Natural killer cell (primary cell): Measurements from ENCODE around the gene MYH15. TPM values are rescaled to one million over a fixed set of nuclear protein-coding genes. Genes with fewer than 3 reads are reported as not detected.

Experiments used
- ATAC-seq, 3 donors: fragments of 150-1000 bp in 2 of 3; fragments of 200-7000 bp in 1 of 3; cut with Tn5 transposase; 1 replicate in 1 of 3; 2 replicates in 2 of 3; pipeline ENCODE4 v1.10.0; 2021; ENCODE audit warnings: mild to moderate bottlenecking in 2 of 3, moderate library complexity in 2 of 3
- DNase-seq, 2 donors: peaks; one replicate each; pipeline versions ENCODE4 v3.0.0 to v3.0.0-alpha.2; 2013 to 2021; ENCODE audit warnings: mixed read lengths in 1 of 2
- H3K27ac ChIP-seq: one replicate; pipeline ENCODE4 v1.5.1; 2013; ENCODE audit warnings: mild to moderate bottlenecking, low read length
- H3K27me3 ChIP-seq: one replicate; pipeline ENCODE4 v1.6.1; 2013; ENCODE audit warnings: low read length; ENCODE audit not compliant: control insufficient read depth, insufficient read depth
- H3K36me3 ChIP-seq: one replicate; pipeline ENCODE4 v1.6.1; 2013; ENCODE audit warnings: low read length; ENCODE audit not compliant: control insufficient read depth, insufficient read depth
- H3K4me1 ChIP-seq: one replicate; pipeline ENCODE4 v1.6.1; 2013; ENCODE audit warnings: low read length; ENCODE audit not compliant: control insufficient read depth, insufficient read depth
- H3K4me3 ChIP-seq: one replicate; pipeline ENCODE4 v1.5.1; 2013; ENCODE audit warnings: low read length
- H3K9me3 ChIP-seq: one replicate; pipeline ENCODE4 v1.6.1; 2013; ENCODE audit warnings: low read length; ENCODE audit not compliant: control insufficient read depth, insufficient read depth
- H3K27ac Mint-ChIP-seq, 2 donors: one replicate each; pipeline ENCODE4 v1.8.0; 2022; ENCODE audit warnings: mild to moderate bottlenecking in 2 of 2, mixed read lengths in 2 of 2, moderate library complexity in 1 of 2
- H3K27me3 Mint-ChIP-seq, 2 donors: one replicate each; pipeline ENCODE4 v1.8.0; 2022; ENCODE audit warnings: low read depth in 2 of 2, mixed read lengths in 2 of 2
- H3K36me3 Mint-ChIP-seq: one replicate; pipeline ENCODE4 v1.8.0; 2022; ENCODE audit warnings: mixed read lengths
- H3K4me1 Mint-ChIP-seq, 2 donors: one replicate each; pipeline ENCODE4 v1.8.0; 2022; ENCODE audit warnings: mixed read lengths in 2 of 2
- H3K4me3 Mint-ChIP-seq: one replicate; pipeline ENCODE4 v1.8.0; 2022; ENCODE audit warnings: mild to moderate bottlenecking, moderate library complexity, mixed read lengths
- H3K9me3 Mint-ChIP-seq, 2 donors: one replicate each; pipeline ENCODE4 v1.8.0; 2022; ENCODE audit warnings: mixed read lengths in 2 of 2
- WGBS: methylation state at CpG from one replicate; pipeline ENCODE4 v1.1.7; 2013; ENCODE audit warnings: missing lambda C conversion rate; ENCODE audit not compliant: insufficient coverage; 5-methylcytosine and 5-hydroxymethylcytosine counted together
- intact Hi-C: fragments of 100-400 bp; cut with micrococcal nuclease; formaldehyde crosslinking; loops from one replicate; pipeline ENCODE4 v1.14.2; 2022
- total RNA-seq, 4 donors: library from RNA; stranded (reverse); fragments of 120-200 nt in 1 of 4; gene quantifications; one replicate each; pipeline versions ENCODE4 v1.2.3 to v1.2.4, GENCODE V29; 2013 to 2022
- TF ChIP-seq, protein P1 (sequence below): fragments of 200-600 bp; IDR thresholded peaks from one replicate; pipeline ENCODE4 v1.8.0; 2022; ENCODE audit warnings: antibody characterized with exemption

The MYH15 gene
- total RNA-seq, 3 donors from 2014 or later (not counting 1 experiment from before 2014, with no cell fraction given) = 0.05 TPM; not detected in 2

DNA sequence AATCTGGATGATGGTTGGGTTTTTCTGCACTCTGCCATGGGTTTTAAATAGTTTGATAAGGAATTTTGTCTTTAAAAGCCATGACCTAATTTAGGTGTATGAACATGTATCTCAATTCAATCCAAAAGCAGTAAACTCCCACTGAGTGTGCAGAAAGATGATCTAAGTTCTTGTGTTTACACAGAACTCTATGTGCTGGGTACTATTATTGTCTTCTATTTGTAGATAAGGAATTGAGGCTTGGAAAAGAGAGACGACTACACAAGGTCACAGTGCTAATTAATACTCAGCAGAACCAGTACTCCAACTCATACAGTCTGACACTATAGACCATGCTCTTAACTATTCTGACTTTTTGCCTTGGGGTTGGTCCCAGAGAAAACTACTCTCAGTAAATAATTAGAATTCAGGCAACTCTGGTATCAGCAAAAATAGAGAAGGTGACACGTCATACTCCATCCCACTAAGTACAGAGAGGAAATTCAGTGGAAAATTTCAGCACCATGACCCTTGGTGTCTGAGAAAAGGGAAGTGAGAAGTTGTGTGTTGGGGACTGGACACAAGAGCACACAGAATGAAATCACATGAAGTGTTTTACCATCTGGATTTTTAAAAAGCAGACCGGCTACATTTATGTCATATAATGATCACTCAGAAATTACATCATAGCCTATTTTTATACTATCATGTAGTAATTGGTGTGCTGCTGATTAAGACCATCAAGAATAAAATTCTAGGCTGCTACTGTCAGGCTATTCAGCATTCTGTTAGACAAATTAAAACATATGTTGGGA is 18.3 kb upstream of the MYH15 start:
- Mint-ChIP-seq H3K9me3 (no peaks in the 10 kb centered on the region), H3K4me3 (no peak overlapping the region), H3K27ac (no peak overlapping the region), H3K36me3 (no peaks in the 10 kb centered on the region), H3K4me1 (no peaks in the 10 kb centered on the region), H3K27me3 (peaks cover 34 to 41% of the 10 kb centered on the region in 2 donors)
- Histone ChIP-seq H3K4me3 (no peak overlapping the region), H3K27ac (no peak overlapping the region), H3K27me3 (peaks cover 3% of the 10 kb centered on the region), H3K4me1 (no peaks in the 10 kb centered on the region), H3K9me3 (no peaks in the 10 kb centered on the region), H3K36me3 (no peaks in the 10 kb centered on the region)
- intact Hi-C loops = no loop called here
- DNase-seq (no peak), ATAC-seq (peak in 1 of 3 donors; percentile 21)
- no CpG with 5 or more reads among the region's 3 CpGs for WGBS
- TF ChIP-seq, protein P1, sequence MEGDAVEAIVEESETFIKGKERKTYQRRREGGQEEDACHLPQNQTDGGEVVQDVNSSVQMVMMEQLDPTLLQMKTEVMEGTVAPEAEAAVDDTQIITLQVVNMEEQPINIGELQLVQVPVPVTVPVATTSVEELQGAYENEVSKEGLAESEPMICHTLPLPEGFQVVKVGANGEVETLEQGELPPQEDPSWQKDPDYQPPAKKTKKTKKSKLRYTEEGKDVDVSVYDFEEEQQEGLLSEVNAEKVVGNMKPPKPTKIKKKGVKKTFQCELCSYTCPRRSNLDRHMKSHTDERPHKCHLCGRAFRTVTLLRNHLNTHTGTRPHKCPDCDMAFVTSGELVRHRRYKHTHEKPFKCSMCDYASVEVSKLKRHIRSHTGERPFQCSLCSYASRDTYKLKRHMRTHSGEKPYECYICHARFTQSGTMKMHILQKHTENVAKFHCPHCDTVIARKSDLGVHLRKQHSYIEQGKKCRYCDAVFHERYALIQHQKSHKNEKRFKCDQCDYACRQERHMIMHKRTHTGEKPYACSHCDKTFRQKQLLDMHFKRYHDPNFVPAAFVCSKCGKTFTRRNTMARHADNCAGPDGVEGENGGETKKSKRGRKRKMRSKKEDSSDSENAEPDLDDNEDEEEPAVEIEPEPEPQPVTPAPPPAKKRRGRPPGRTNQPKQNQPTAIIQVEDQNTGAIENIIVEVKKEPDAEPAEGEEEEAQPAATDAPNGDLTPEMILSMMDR = no peak

DNA sequence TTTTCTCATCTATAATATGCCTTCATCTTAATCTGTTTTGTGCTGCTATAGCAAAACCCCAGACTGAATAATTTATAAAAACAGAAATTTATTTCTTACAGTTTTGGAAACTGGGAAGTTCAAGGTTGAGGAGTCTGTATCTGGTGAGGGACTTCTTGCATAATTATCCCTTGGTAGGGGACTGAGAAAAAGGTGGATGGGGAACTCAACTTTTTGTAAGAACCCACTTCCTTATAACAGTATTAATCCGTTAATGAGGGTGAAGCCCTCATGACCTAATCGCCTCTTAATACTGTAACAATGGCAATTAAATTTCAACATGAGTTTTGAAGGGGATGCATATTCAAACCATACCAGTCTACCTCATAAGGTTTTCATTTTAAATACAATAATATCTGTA is 17.4 kb upstream of the MYH15 start:
- TF ChIP-seq, protein P1 = no peak
- no peaks in the 10 kb centered on the region for H3K36me3 Mint-ChIP-seq
- no peaks in the 10 kb centered on the region for H3K4me1 Mint-ChIP-seq
- H3K9me3 ChIP-seq = no peaks in the 10 kb centered on the region
- peaks cover 30 to 38% of the 10 kb centered on the region in 2 donors for H3K27me3 Mint-ChIP-seq
- no peak overlapping the region for H3K4me3 ChIP-seq
- no peak overlapping the region for H3K27ac ChIP-seq
- no peaks in the 10 kb centered on the region for H3K4me1 ChIP-seq
- DNase-seq = no peak
- ATAC-seq = no peak
- H3K9me3 Mint-ChIP-seq = no peaks in the 10 kb centered on the region
- H3K27ac Mint-ChIP-seq = no peak overlapping the region
- H3K27me3 ChIP-seq = peaks cover 3% of the 10 kb centered on the region
- H3K4me3 Mint-ChIP-seq = no peak overlapping the region
- no CpG with 5 or more reads among the region's 2 CpGs for WGBS
- no peaks in the 10 kb centered on the region for H3K36me3 ChIP-seq
- intact Hi-C loops = no loop called here

DNA sequence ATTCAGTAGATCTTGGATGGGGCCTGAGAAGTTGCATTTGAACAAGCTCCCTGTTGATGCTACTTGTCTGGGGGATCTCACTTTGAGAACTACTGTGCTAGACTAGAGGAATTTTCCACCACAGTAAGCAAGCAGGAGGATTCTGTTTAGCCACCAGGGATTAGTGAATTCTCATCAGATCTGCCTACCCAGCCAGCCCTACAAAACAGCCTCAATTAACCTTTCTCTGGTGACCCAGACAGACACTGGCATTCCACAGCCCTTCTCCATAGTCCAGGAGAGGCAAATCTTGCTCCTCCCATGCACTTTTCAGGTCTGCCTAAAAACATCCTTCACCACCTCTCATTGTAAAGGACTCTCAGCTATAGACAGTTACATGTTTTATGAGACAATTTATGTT is 16.7 kb upstream of the MYH15 start:
- Histone ChIP-seq H3K4me3 (no peak overlapping the region), H3K36me3 (no peaks in the 10 kb centered on the region), H3K9me3 (no peaks in the 10 kb centered on the region), H3K27ac (no peak overlapping the region), H3K27me3 (peaks cover 3% of the 10 kb centered on the region), H3K4me1 (no peaks in the 10 kb centered on the region)
- H3K27me3 Mint-ChIP-seq = peaks cover 23 to 32% of the 10 kb centered on the region in 2 donors
- no peak overlapping the region for H3K27ac Mint-ChIP-seq
- no peaks in the 10 kb centered on the region for H3K9me3 Mint-ChIP-seq
- TF ChIP-seq, protein P1 = no peak
- ATAC-seq (no peak), DNase-seq (no peak)
- no peaks in the 10 kb centered on the region for H3K4me1 Mint-ChIP-seq
- intact Hi-C loops = no loop called here
- H3K4me3 Mint-ChIP-seq = no peak overlapping the region
- no peaks in the 10 kb centered on the region for H3K36me3 Mint-ChIP-seq

DNA sequence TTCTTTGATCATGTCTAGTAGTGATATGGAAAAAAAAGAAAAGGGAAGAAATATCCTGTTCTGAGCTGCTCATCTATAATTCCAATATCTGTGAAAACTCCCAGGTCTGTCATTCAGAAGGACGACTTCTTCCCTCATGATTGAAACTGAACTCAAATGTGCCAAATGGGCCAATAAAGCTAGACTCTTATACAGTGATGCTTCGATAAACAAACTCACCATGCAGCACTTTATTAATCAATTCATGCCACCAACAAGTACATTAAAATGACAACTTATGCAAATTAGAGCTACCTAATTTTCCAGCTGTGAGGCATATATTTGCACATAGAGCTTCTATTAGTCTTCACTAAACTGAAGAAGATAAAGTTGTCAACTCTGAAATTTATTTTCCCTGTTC is 15.6 kb upstream of the MYH15 start:
- ATAC-seq (no peak), DNase-seq (no peak)
- Mint-ChIP-seq H3K4me1 (no peaks in the 10 kb centered on the region), H3K27me3 (peaks cover 21 to 33% of the 10 kb centered on the region in 2 donors), H3K27ac (no peak overlapping the region), H3K36me3 (no peaks in the 10 kb centered on the region), H3K9me3 (no peaks in the 10 kb centered on the region), H3K4me3 (no peak overlapping the region)
- TF ChIP-seq, protein P1 = no peak
- Histone ChIP-seq H3K36me3 (no peaks in the 10 kb centered on the region), H3K4me1 (no peaks in the 10 kb centered on the region), H3K4me3 (no peak overlapping the region), H3K27me3 (peaks cover 3% of the 10 kb centered on the region), H3K27ac (no peak overlapping the region), H3K9me3 (no peaks in the 10 kb centered on the region)
- WGBS = 93% methylated on average over 2 of the region's 2 CpGs
- intact Hi-C loops = no loop called here
